GDM1 (cell line): ENCODE data around the gene NPLOC4.

Experiments
- DNase-seq: peaks from one replicate; lab custom pipeline; 2025; lab: John Stamatoyannopoulos, UW

The NPLOC4 gene

GRCh38 chr17:81566461-81567126 lies 70.3 kb downstream of the NPLOC4 start:
- DNase-seq = peak; percentile 70

DNA sequence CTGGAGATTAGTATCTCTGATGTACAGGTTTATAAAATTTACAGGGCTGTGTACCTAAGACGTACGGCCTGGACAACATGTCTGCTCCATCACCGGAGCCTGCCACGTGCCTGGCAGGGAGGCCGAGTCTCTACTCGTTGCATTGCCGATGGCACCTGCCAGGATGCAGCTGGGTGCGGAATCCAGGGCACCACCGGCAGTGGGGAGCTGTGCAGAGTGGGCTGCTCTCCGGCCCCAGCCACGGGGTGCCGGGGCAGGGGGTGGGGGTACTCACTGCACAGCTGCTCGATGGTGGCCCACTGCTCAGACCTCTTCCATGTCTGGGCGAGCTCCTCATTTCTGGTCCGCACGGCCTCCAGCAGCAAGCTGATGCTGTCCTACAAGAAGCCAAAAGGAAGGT lies 71.7 kb downstream of the NPLOC4 start:
- no peak for DNase-seq

- no peak for DNase-seq
These were observed 72.1 kb downstream of the NPLOC4 start for GRCh38 chr17:81564778-81565177.

- DNase-seq = no peak
These were observed 72.9 kb downstream of the NPLOC4 start for GRCh38 chr17:81563861-81564586.

- DNase-seq = no peak
These were observed 75.4 kb downstream of the NPLOC4 start for GRCh38 chr17:81561494-81561885.

DNA sequence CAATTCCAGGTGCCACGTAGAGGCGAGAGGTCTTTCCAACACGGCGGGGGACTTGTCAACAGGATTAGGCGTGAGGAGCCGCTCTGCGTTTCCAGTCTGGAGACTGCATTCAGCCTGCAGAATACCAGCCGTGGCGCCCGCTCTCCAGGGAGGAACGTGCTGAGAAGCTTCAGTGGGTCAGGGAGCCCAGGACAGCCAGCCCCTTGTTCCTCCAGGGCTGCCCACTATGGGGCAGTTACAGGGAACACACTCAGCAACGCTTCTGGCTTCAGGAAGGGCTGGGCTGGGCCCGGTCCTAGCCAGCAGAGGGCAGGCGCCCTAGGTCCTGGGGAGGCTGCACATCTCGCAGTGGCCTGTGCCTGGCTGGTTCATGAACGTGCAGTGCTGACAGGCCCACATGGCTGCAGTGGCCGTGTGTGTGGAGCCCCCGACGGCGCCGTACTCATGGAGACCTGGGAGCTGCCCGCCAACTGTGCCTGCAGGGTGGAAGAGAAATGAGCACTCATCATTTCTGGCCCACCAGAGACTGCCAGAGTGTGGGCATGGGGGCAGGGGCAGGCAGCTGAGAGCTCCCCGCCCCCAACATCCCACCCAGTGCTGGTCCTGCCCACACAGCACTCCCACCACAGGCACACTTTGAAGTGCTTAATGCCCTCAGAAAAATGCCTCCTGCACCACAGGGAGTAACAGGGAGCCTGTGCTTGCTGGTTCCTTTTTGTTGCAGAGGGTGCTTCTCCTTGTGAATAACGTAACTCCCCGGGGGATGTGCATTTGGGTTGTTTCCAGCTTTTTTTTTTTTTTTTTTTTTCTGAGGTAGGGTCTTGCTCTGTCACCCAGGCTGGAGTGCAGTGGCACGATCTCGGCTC lies 77.7 kb downstream of the NPLOC4 start:
- DNase-seq = no peak

DNA sequence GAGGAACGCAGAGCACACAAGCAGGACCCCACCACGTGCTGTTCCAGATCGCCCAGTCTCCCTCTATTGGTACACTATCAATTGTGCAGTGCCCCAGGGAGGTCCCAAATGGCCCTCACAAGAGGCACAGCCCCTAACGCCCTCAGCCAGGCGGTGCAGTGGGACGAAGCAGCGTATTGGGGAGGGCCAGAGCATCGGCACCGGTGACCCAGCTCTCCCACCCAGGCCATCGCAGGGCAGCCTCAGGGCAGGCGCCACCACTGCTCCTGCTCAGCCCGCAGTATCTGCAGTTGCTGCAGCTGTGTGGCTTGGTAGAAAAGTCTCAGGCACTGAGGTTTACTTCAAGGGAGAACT lies 78.8 kb downstream of the NPLOC4 start:
- DNase-seq = no peak

DNA sequence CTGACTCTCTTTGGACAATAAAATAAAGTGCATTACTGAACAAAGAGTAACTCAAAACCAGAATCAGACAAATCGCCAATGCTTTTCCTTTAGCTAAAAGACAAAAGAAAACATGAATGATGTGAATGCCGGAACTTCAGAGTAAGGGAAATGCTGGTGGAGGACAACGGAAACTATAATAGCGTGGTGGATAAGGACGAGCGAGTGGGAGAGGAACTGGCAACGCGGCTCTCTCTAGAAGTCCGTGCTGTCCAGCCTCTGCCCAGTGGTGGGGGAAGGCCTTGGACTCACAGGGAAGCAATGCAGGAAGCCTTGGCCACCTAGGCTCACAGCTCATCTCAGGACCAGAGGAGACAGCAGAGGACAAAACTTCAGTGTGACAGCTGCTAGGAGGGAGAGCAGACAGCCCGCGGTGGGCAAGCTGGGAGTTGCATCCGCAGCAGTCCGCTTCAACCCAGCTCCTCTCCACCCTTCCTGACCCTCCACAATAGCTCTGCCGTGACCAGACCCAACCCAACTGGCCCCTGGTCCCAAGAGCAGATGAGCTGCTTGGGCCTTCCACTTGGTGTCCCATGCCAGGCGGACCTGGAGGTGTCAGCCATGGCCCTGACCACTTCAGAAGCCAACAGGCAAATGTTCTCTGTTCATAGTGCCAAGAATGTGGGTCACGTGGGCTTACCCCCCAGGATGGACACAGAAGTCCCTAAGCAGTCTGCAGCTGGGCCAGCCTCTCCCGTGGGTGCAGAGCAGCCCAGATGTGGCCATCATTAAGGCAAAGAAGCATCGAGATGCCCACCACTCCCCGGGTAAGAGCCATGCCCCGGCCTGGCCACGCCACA lies 79.4 kb downstream of the NPLOC4 start:
- DNase-seq = no peak

DNA sequence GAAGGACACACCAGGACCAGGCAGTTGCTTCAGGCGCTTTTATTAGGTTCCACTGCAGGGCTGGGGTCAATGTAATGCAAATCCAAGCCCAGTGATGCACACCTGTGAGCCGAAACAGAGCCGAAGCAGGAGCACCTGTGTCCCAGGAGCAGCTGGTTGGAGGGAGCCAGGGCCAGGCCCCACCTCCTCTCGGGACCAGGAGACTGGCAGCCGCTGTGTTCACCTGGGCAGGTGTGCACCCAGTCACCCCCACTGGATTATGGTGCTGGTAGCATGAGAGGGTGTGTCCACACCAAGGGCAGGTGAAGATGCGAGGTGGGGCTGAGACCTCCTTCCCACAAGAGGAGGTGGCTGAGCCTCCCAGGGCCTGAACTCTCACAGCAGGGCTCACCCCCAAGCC lies 80.0 kb downstream of the NPLOC4 start:
- DNase-seq = no peak

GRCh38 chr17:81556175-81556691 lies 80.7 kb downstream of the NPLOC4 start:
- no peak for DNase-seq

DNA sequence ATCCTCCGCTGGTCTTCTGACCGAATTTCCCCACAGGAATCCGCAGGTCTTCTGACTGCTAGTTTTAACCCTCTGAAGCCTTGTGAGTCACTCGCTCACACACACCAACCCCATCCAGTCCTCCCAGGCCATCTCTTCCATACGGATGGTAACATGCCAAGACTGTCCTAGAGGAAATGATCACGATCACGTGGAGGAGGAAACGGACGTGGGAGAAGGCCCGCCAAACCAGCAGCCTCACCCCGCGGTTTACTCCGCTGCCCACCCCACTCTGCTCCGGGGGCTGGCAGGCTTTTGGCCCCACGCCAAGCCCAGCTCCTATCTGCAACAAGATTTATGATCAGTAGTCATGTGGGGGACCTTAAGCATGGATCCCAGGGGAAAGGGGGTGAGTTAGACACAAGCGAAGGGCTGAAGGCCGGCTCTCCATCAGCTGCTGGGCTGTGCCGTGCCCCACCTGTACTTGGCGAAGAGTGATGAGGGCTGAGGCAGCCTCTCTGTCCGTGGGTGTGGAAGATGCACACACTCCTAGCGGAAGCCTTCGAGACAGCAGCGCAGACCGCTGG lies 83.2 kb downstream of the NPLOC4 start:
- peak; percentile 23 for DNase-seq

DNA sequence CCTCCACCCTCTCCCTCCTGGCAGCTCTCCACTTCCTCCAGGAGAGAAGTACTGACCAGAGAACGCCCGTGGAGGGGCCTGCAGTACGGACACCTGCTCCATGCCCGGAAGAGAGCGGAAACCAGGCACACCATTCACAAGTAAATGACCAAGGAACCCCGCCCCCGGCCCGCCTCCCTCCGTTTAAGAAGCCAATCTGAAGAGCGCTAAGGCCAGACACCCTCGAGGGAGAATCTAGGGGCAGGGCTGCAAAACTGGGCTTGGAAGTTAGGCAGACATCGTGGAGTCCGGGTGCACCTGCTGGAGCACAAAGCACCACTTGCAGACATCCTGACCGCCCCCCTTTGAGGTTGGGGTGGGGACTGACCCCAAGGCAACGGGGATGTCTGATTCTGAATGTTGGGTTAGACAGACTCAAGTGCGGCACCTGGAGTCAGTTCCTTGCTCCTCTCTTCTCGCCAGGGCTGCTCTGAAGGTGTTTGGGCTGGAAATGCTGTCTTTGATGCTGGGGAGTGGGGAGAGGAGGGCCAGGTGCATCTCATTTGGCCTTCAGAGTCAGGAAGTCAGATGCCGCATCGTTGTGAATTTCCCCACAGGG lies 83.8 kb downstream of the NPLOC4 start:
- peak; percentile 61 for DNase-seq

- DNase-seq = peak; percentile 76
These were observed 84.5 kb downstream of the NPLOC4 start, which contains the start of gene FAAP100 for GRCh38 chr17:81552244-81553017. Gene FAAP100, minus strand, starts transcription at chr17:81552353. Its CDS starts 23 bp downstream, at chr17:81552330.

- DNase-seq = no peak
These were observed 85.3 kb downstream of the NPLOC4 start for GRCh38 chr17:81551458-81552243.

DNA sequence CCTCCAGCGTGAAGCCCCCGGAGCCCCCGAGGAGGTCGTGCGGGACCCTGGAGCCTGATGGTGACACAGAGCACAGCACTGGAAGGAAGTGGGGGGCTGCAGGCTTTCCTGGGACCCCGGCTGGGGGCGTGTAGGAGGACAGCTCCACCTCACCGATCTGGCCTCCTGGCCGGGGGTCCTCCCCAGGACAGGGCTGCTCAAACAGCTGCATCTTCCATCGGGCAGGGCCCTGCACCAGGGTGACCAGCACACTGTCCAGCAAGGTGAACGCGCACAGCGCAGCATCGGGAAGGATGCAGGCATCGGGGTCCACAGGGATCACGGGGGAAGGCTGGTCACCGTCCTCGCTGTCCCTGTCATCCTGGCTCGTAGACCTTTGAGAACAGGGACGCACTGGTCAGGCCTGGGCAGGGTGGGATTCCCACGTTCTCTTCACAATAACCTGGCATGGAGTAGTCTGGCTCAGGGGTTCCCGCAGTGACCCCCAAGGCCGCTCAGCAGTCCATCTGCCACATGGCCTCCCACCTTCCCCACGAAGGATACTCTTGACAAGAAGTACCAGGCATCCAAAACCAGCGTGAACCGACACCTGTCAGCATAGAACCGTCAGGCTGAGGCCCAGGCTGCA lies 86.0 kb downstream of the NPLOC4 start:
- no peak for DNase-seq

DNA sequence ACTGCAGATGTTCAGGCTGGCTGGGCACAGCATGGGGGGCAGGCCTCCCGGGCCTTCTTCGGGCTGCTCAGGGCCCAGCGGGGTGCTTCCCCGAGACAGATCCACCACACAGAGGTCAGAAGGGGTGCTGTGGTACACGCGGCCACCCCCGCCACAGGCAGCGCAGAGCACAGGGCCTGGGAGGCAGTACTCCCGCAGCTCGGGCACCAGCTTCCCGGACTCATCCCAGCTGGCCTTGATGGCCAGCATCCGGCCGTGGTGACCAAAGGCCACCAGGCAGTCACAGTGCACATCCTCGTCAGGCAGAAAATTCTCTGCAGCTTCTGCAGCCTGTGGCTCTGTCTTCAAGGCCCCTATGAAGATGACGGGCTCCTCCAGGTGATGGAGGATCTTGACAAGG lies 86.6 kb downstream of the NPLOC4 start:
- no peak for DNase-seq

- DNase-seq = no peak
These were observed 87.1 kb downstream of the NPLOC4 start for GRCh38 chr17:81549826-81550225.

DNA sequence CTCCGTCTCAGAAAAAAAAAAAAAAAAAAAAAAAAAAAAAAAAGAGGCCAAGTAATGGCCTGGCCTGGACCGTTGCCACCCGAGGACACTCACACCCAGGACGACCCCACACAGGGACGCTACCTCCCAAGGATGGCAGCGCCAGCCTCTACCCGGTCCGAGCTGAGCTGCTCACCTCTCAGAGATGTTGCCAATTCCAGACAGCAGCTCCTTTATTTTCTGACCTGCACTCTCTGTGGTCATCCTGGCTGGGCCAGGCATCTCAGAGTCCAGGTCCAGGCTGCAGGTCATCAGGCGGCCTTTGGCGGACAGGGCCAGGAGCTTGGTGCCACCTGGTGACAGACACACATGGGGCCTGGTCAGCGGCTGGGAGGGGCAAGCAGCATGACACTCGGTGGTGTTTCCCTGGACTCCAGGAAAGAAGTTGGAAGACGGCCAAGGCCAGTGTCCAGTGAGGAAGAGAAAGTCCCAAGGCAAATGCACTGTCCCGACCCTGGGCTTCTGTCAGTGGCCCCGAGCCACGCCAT lies 87.8 kb downstream of the NPLOC4 start:
- DNase-seq = no peak

DNA sequence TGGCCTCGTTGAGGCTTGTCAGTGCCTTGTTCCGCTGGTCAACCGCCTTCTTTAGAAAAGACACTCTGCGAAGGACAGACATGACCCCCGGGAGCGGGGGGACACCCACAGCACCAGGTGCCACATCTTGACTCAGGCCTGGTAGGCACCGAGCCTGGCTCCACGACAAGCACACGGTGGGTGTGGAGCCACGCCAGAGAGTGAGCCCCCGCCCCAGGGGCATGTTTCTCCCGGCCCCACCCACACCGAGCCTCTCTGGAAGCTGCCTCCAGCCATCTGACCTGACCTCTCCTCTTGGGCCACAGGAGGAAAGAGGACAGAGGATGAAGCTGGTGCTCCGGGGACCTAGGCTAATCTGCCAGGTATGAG lies 89.3 kb downstream of the NPLOC4 start:
- DNase-seq = no peak
